Hepatocyte (in vitro differentiated cells): ENCODE data around the gene CYP4A11. TPM values are rescaled to one million over a fixed set of nuclear protein-coding genes. Genes with fewer than 3 reads are reported as not detected.

ENCODE experiments used
- DNase-seq: peaks from one replicate; pipeline ENCODE4 v3.0.0-alpha.2; 2016; ENCODE audit warnings: low spot score
- H2AFZ ChIP-seq: fragments of 200-600 bp; sonication (generic); 2 replicates; pipeline ENCODE4 v1.6.0; 2016; ENCODE audit warnings: antibody characterized with exemption, mild to moderate bottlenecking
- H3K27ac ChIP-seq: fragments of 200-600 bp; sonication (generic); 2 replicates; pipeline ENCODE4 v1.5.1; 2016; ENCODE audit warnings: mild to moderate bottlenecking
- H3K27me3 ChIP-seq: fragments of 200-600 bp; sonication (generic); 2 replicates; pipeline ENCODE4 v1.6.1; 2016
- H3K36me3 ChIP-seq: fragments of 200-600 bp; sonication (generic); replicated peaks from 2 replicates; pipeline ENCODE4 v1.5.1; 2016; ENCODE audit warnings: low read depth; ENCODE audit not compliant: insufficient read depth
- H3K4me1 ChIP-seq: fragments of 200-600 bp; sonication (generic); 2 replicates; pipeline ENCODE4 v1.5.1; 2016; ENCODE audit warnings: mild to moderate bottlenecking, moderate library complexity; ENCODE audit not compliant: insufficient read depth
- H3K4me2 ChIP-seq: fragments of 200-600 bp; sonication (generic); 2 replicates; pipeline ENCODE4 v1.6.0; 2016
- H3K4me3 ChIP-seq: fragments of 200-600 bp; sonication (generic); 2 replicates; pipeline ENCODE4 v1.5.1; 2016; ENCODE audit warnings: mild to moderate bottlenecking
- H3K79me2 ChIP-seq: fragments of 200-600 bp; sonication (generic); 2 replicates; pipeline ENCODE4 v1.6.0; 2017; ENCODE audit warnings: mild to moderate bottlenecking
- H3K9me2 ChIP-seq: fragments of 200-600 bp; sonication (generic); replicated peaks from 2 replicates; pipeline ENCODE4 v1.6.0; 2017; ENCODE audit warnings: mild to moderate bottlenecking; ENCODE audit not compliant: insufficient read depth
- H3K9me3 ChIP-seq: fragments of 200-600 bp; sonication (generic); 2 replicates; pipeline ENCODE4 v1.5.1; 2016; ENCODE audit warnings: low read depth, mild to moderate bottlenecking
- H4K20me1 ChIP-seq: fragments of 200-600 bp; sonication (generic); 2 replicates; pipeline ENCODE4 v1.6.0; 2016; ENCODE audit warnings: mild to moderate bottlenecking; ENCODE audit not compliant: insufficient read depth, poor library complexity, severe bottlenecking
- CTCF ChIP-seq: fragments of 200-600 bp; sonication (generic); IDR thresholded peaks from 2 replicates; pipeline ENCODE4 v1.5.1; 2016; ENCODE audit warnings: antibody characterized with exemption, mild to moderate bottlenecking; ENCODE audit not compliant: poor library complexity
- EZH2 ChIP-seq: fragments of 200-600 bp; sonication (generic); IDR thresholded peaks from 2 replicates; pipeline ENCODE4 v1.6.1; 2016; ENCODE audit warnings: antibody characterized with exemption, mild to moderate bottlenecking, borderline replicate concordance
- EZH2phosphoT487 ChIP-seq: fragments of 200-600 bp; sonication (generic); IDR thresholded peaks from one replicate; pipeline ENCODE4 v1.6.1; 2018; ENCODE audit warnings: antibody characterized with exemption, mild to moderate bottlenecking, low read depth, moderate library complexity; ENCODE audit not compliant: unreplicated experiment, severe bottlenecking
- WGBS: methylation state at CpG from one replicate; pipeline ENCODE4 v1.1.6; 2016; ENCODE audit warnings: low lambda C conversion rate; ENCODE audit errors: missing lambda C conversion rate; 5-methylcytosine and 5-hydroxymethylcytosine counted together
- polyA plus RNA-seq: library from polyadenylated mRNA; unstranded; fragments of >200 nt; fragmentation: Nextera tagmentation; extraction: Ambion mirVana; gene quantifications from 2 replicates; pipeline ENCODE4 v1.2.1, GENCODE V29; 2016
- total RNA-seq: library from RNA; depleted of rRNA; stranded (reverse); fragments of >200 nt; gene quantifications from 2 replicates; pipeline ENCODE4 v1.2.3, GENCODE V29; 2014

CYP4A11 gene
- total and polyA plus RNA-seq, 2 experiments from 2014 or later = 20.8 to 62.4 TPM

- Histone ChIP-seq H3K27ac (no peak overlapping the region), H2AFZ (no peak overlapping the region), H3K9me2 (no peaks in the 10 kb centered on the region), H4K20me1 (no peaks in the 10 kb centered on the region), H3K9me3 (no peaks in the 10 kb centered on the region), H3K4me3 (no peak overlapping the region), H3K79me2 (no peaks in the 10 kb centered on the region), H3K36me3 (no peaks in the 10 kb centered on the region), H3K4me1 (no peaks in the 10 kb centered on the region), H3K27me3 (no peaks in the 10 kb centered on the region), H3K4me2 (no peak overlapping the region)
- no peak for DNase-seq
- no peak for TF ChIP-seq EZH2
- TF ChIP-seq EZH2phosphoT487 = no peak
- TF ChIP-seq CTCF = no peak
Measured at GRCh38 chr1:46942086-46942485, 810 bp upstream of the CYP4A11 start.

- TF ChIP-seq EZH2 (no peak), CTCF (no peak), EZH2phosphoT487 (no peak)
- peak; percentile 21 for DNase-seq
- H3K4me2 ChIP-seq = no peak overlapping the region
- no peaks in the 10 kb centered on the region for H3K9me3 ChIP-seq
- H3K27ac ChIP-seq = no peak overlapping the region
- H2AFZ ChIP-seq = no peak overlapping the region
- no peaks in the 10 kb centered on the region for H3K79me2 ChIP-seq
- H3K9me2 ChIP-seq = no peaks in the 10 kb centered on the region
- 85% methylated on average over 7 of the region's 7 CpGs for WGBS
- H3K4me3 ChIP-seq = no peak overlapping the region
- no peaks in the 10 kb centered on the region for H3K27me3 ChIP-seq
- no peaks in the 10 kb centered on the region for H3K4me1 ChIP-seq
- no peaks in the 10 kb centered on the region for H3K36me3 ChIP-seq
- no peaks in the 10 kb centered on the region for H4K20me1 ChIP-seq
Measured at GRCh38 chr1:46940307-46940706, 969 bp downstream of the CYP4A11 start.

GRCh38 chr1:46937270-46937669 is 4.0 kb downstream of the CYP4A11 start:
- Histone ChIP-seq H4K20me1 (no peaks in the 10 kb centered on the region), H3K9me3 (no peaks in the 10 kb centered on the region), H3K4me2 (no peak overlapping the region), H3K9me2 (no peaks in the 10 kb centered on the region), H3K27ac (no peak overlapping the region), H2AFZ (no peak overlapping the region), H3K4me3 (no peak overlapping the region), H3K27me3 (no peaks in the 10 kb centered on the region), H3K4me1 (no peaks in the 10 kb centered on the region), H3K36me3 (no peaks in the 10 kb centered on the region), H3K79me2 (no peaks in the 10 kb centered on the region)
- no peak for TF ChIP-seq CTCF
- 82% methylated on average over 1 of the region's 1 CpG for WGBS
- DNase-seq = no peak

- H3K27me3 ChIP-seq = no peaks in the 10 kb centered on the region
- H3K4me3 ChIP-seq = no peak overlapping the region
- 67% methylated on average over 1 of the region's 1 CpG for WGBS
- H3K79me2 ChIP-seq = no peaks in the 10 kb centered on the region
- H3K9me3 ChIP-seq = no peaks in the 10 kb centered on the region
- H3K9me2 ChIP-seq = no peaks in the 10 kb centered on the region
- no peak overlapping the region for H3K4me2 ChIP-seq
- no peaks in the 10 kb centered on the region for H3K36me3 ChIP-seq
- no peak overlapping the region for H3K27ac ChIP-seq
- DNase-seq = no peak
- no peaks in the 10 kb centered on the region for H4K20me1 ChIP-seq
- H3K4me1 ChIP-seq = no peaks in the 10 kb centered on the region
- H2AFZ ChIP-seq = no peak overlapping the region
- TF ChIP-seq EZH2 = no peak
- TF ChIP-seq CTCF = no peak
- no peak for TF ChIP-seq EZH2phosphoT487
Measured at GRCh38 chr1:46936788-46937187, 4.5 kb downstream of the CYP4A11 start.
